ENCODE measurements around the gene CBFA2T2. TPM values are rescaled to one million over a fixed set of nuclear protein-coding genes. Genes with fewer than 3 reads are reported as not detected.

The CBFA2T2 gene
- total and polyA plus RNA-seq, 2 experiments from 2014 or later, result 29.2 to 33.1 TPM

- no peaks in the 10 kb centered on the region for H3K9me3 ChIP-seq (ENCODE audit: low read depth)
- peaks cover 99% of the 10 kb centered on the region for H3K79me2 ChIP-seq
- H3K36me3 ChIP-seq (replicated peaks; ENCODE audit: insufficient read depth, low read depth), result no peaks in the 10 kb centered on the region
- no peak overlapping the region for H3K4me2 ChIP-seq
- no peaks in the 10 kb centered on the region for H3K4me1 ChIP-seq (ENCODE audit: insufficient read depth)
- DNase-seq (ENCODE audit: low spot score), result no peak
- H4K20me1 ChIP-seq (ENCODE audit: insufficient read depth, poor library complexity, severe bottlenecking), result peaks cover 30% of the 10 kb centered on the region
- H3K27ac ChIP-seq, result no peak overlapping the region
- H3K4me3 ChIP-seq, result no peak overlapping the region
- H2AFZ ChIP-seq, result no peak overlapping the region
- WGBS (ENCODE audit: low lambda C conversion rate, missing lambda C conversion rate), result 79% methylated on average over 3 of the region's 3 CpGs
- H3K9me2 ChIP-seq (replicated peaks; ENCODE audit: insufficient read depth), result no peaks in the 10 kb centered on the region
- no peak for TF ChIP-seq EZH2 (IDR thresholded peaks at IDR 0.05; ENCODE audit: borderline replicate concordance)
- no peak for TF ChIP-seq CTCF (IDR thresholded peaks at IDR 0.05; ENCODE audit: poor library complexity)
- TF ChIP-seq EZH2phosphoT487 (IDR thresholded peaks at IDR 0.05; ENCODE audit: low read depth, severe bottlenecking, unreplicated experiment), result no peak
- H3K27me3 ChIP-seq, result no peaks in the 10 kb centered on the region
These were observed 32.4 kb downstream of the CBFA2T2 start for GRCh38 chr20:33522256-33522820.

- no peak overlapping the region for H3K4me3 ChIP-seq
- no peak overlapping the region for H3K27ac ChIP-seq
- no peaks in the 10 kb centered on the region for H3K9me3 ChIP-seq (ENCODE audit: low read depth)
- no peaks in the 10 kb centered on the region for H3K9me2 ChIP-seq (replicated peaks; ENCODE audit: insufficient read depth)
- no peak overlapping the region for H3K4me2 ChIP-seq
- TF ChIP-seq EZH2 (IDR thresholded peaks at IDR 0.05; ENCODE audit: borderline replicate concordance) (no peak), CTCF (IDR thresholded peaks at IDR 0.05; ENCODE audit: poor library complexity) (no peak), EZH2phosphoT487 (IDR thresholded peaks at IDR 0.05; ENCODE audit: low read depth, severe bottlenecking, unreplicated experiment) (no peak)
- H3K36me3 ChIP-seq (replicated peaks; ENCODE audit: insufficient read depth, low read depth), result no peaks in the 10 kb centered on the region
- 65% methylated on average over 3 of the region's 3 CpGs for WGBS (ENCODE audit: low lambda C conversion rate, missing lambda C conversion rate)
- no peaks in the 10 kb centered on the region for H3K4me1 ChIP-seq (ENCODE audit: insufficient read depth)
- H4K20me1 ChIP-seq (ENCODE audit: insufficient read depth, poor library complexity, severe bottlenecking), result peaks cover 20% of the 10 kb centered on the region
- no peak overlapping the region for H2AFZ ChIP-seq
- H3K79me2 ChIP-seq, result peaks cover 99% of the 10 kb centered on the region
- DNase-seq (ENCODE audit: low spot score), result no peak
- no peaks in the 10 kb centered on the region for H3K27me3 ChIP-seq
These were observed 34.4 kb downstream of the CBFA2T2 start for GRCh38 chr20:33524261-33524660.

GRCh38 chr20:33526769-33527168, 36.9 kb downstream of the CBFA2T2 start:
- H3K4me1 ChIP-seq (ENCODE audit: insufficient read depth), result peaks cover 16% of the 10 kb centered on the region

More at GRCh38 chr20:33526769-33527168, 36.9 kb downstream of the CBFA2T2 start:
- no peaks in the 10 kb centered on the region for H3K27me3 ChIP-seq
- no peak overlapping the region for H3K4me2 ChIP-seq
- H3K27ac ChIP-seq, result no peak overlapping the region
- H4K20me1 ChIP-seq (ENCODE audit: insufficient read depth, poor library complexity, severe bottlenecking), result peaks cover 12% of the 10 kb centered on the region
- no peak overlapping the region for H2AFZ ChIP-seq
- TF ChIP-seq EZH2 (IDR thresholded peaks at IDR 0.05; ENCODE audit: borderline replicate concordance) (no peak), EZH2phosphoT487 (IDR thresholded peaks at IDR 0.05; ENCODE audit: low read depth, severe bottlenecking, unreplicated experiment) (no peak), CTCF (IDR thresholded peaks at IDR 0.05; ENCODE audit: poor library complexity) (no peak)
- H3K4me3 ChIP-seq, result no peak overlapping the region
- peaks cover 92% of the 10 kb centered on the region for H3K79me2 ChIP-seq
- no peaks in the 10 kb centered on the region for H3K36me3 ChIP-seq (replicated peaks; ENCODE audit: insufficient read depth, low read depth)
- no peaks in the 10 kb centered on the region for H3K9me2 ChIP-seq (replicated peaks; ENCODE audit: insufficient read depth)
- WGBS (ENCODE audit: low lambda C conversion rate, missing lambda C conversion rate), result 61% methylated on average over 2 of the region's 2 CpGs
- H3K9me3 ChIP-seq (ENCODE audit: low read depth), result no peaks in the 10 kb centered on the region
- DNase-seq (ENCODE audit: low spot score), result no peak

Measured in hepatocyte (in vitro differentiated cells).